ENCODE measurements around the gene PTPA. TPM values are rescaled to one million over a fixed set of nuclear protein-coding genes. Genes with fewer than 3 reads are reported as not detected.
A peak's percentile ranks its signal among the peaks of the same experiment; 100 is the strongest.

PTPA gene
- total and polyA plus RNA-seq, 8 donors = 32.7 to 71.4 (median 43.3) TPM

DNA sequence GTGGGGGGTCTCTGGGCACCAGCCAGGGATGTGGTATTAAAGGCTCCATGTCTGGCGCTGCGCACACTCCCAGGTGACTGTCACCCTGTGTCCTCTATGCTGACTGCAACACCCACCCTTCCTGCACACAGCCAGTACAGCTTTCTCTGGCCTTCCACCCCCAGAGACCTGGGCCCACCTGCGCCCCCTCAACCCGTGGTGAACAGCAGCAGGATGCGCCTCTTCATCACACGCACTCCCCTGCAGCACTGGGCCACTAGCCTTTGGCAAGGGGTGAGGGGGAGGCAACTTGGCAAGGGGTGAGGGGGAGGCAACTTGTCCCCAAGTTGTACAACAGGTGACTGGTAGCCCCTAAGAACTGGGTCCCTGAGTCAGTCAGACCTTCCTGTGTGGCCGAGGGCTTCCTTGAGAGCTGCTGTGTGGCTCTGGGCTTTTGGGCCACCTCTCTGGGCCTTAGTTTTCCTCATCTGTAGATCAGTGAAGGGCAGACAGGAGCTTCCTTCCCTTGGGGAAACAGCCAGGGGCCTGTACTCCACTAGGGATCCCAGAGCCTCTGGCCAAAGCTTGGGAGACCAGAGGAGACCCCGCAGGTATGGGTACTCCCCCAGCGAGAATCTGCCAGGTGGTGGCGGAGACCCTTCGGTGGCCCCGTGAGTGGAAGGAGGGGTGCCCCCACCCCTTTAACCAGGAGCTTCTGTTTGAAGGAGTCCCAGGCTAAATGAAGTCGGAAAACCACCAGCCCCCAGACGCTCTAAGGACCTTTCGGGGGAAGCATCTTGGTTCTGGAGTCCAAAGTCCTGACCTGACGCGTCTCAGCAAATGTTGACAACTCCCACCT is 5.1 kb upstream of the PTPA start:
- ATAC-seq = no peak
- Histone ChIP-seq H3K36me3 (peaks cover 0 to 3% (median 0%) of the 10 kb centered on the region in 3 donors), H3K27ac (peak overlapping the region in 3 of 4 donors; percentile 28 to 44 (median 33)), H3K9me3 (no peaks in the 10 kb centered on the region), H3K4me3 (peak overlapping the region in 1 of 4 donors; percentile 5), H3K4me1 (peaks cover 26 to 47% (median 40%) of the 10 kb centered on the region in 3 donors), H3K27me3 (no peaks in the 10 kb centered on the region)
- intact Hi-C loops (cut with DNase I) = no loop called here
- no peak for FAIRE-seq
- peak in 2 of 6 donors; percentile 50 to 71 for DNase-seq
- TF ChIP-seq, protein P1, sequence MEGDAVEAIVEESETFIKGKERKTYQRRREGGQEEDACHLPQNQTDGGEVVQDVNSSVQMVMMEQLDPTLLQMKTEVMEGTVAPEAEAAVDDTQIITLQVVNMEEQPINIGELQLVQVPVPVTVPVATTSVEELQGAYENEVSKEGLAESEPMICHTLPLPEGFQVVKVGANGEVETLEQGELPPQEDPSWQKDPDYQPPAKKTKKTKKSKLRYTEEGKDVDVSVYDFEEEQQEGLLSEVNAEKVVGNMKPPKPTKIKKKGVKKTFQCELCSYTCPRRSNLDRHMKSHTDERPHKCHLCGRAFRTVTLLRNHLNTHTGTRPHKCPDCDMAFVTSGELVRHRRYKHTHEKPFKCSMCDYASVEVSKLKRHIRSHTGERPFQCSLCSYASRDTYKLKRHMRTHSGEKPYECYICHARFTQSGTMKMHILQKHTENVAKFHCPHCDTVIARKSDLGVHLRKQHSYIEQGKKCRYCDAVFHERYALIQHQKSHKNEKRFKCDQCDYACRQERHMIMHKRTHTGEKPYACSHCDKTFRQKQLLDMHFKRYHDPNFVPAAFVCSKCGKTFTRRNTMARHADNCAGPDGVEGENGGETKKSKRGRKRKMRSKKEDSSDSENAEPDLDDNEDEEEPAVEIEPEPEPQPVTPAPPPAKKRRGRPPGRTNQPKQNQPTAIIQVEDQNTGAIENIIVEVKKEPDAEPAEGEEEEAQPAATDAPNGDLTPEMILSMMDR (IDR thresholded peaks at IDR 0.05) = no peak
- WGBS, 2 donors = 62 to 74% methylated on average over 17 of the region's 17 CpGs

GRCh38 chr9:129107651-129108050 is 3.6 kb upstream of the PTPA start:
- Histone ChIP-seq H3K27ac (peak overlapping the region in 3 of 4 donors; percentile 28 to 97 (median 44)), H3K36me3 (peaks cover 0 to 3% (median 0%) of the 10 kb centered on the region in 3 donors), H3K9me3 (no peaks in the 10 kb centered on the region), H3K4me3 (no peak overlapping the region), H3K4me1 (peaks cover 18 to 34% (median 24%) of the 10 kb centered on the region in 3 donors), H3K27me3 (no peaks in the 10 kb centered on the region)
- ATAC-seq (no peak), DNase-seq (peak in 3 of 6 donors; percentile 40 to 55 (median 52)), FAIRE-seq (no peak)
- intact Hi-C loops (cut with DNase I) = no loop called here
- 64 to 80% methylated on average over 13 of the region's 13 CpGs for WGBS, 2 donors
- TF ChIP-seq, protein P1 (IDR thresholded peaks at IDR 0.05) = no peak

DNA sequence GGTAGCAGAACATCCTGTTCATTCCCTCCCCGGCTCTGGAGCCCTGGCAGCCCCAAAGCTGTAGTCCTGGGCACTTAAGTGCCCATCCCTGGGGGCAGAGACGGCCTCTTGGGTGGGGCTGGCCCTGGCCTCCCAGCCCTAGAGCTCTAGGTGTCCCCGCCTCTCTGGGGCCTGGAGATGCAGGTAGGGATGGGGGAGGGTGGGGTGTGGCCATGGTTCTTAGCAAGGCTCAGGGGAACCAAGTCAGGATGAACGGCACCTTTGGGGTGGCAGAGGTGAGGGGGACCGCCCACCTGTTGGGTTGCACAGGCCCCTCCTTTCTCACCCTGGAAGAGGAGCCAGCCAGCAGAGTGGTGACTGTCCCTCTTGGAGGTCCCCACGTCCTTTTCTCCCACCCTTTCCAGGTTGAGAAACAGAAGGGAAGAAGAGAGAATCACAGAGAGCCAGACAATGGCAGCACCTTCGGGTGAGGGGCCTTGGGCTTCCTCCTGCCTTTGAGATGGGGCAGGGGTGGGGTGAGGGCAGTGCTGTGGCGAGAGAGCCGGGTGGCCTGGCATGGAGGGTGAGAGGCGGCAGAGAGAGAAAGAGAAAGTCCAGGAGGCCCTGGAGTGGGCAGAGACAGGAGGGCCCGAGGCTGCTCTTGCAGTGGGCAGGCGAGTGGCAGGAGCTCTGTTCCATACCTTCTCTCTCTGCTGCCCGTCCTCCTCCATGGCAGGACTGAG is 3.0 kb upstream of the PTPA start:
- intact Hi-C loops (cut with DNase I) = no loop called here
- Histone ChIP-seq H3K4me3 (peak overlapping the region in 2 of 4 donors; percentile 67 to 93), H3K27ac (peak overlapping the region in 3 of 4 donors; percentile 46 to 97 (median 97)), H3K36me3 (peaks cover 0 to 3% (median 0%) of the 10 kb centered on the region in 3 donors), H3K9me3 (no peaks in the 10 kb centered on the region), H3K4me1 (peaks cover 15 to 29% (median 18%) of the 10 kb centered on the region in 3 donors), H3K27me3 (no peaks in the 10 kb centered on the region)
- no peak for ATAC-seq
- peak in 4 of 6 donors; percentile 37 to 69 (median 46) for DNase-seq
- TF ChIP-seq, protein P1 (IDR thresholded peaks at IDR 0.05) = no peak
- WGBS, 2 donors = 49 to 66% methylated on average over 12 to 13 of the region's 13 CpGs
- FAIRE-seq = no peak

GRCh38 chr9:129108805-129109536 is 2.2 kb upstream of the PTPA start:
- H3K9me3 ChIP-seq = no peaks in the 10 kb centered on the region
- FAIRE-seq = no peak
- intact Hi-C loops (cut with DNase I) = no loop called here
- peak in 5 of 6 donors; percentile 71 to 76 (median 74) for DNase-seq
- peak overlapping the region in 3 of 4 donors; percentile 46 to 97 (median 97) for H3K27ac ChIP-seq
- 22% methylated on average over 10 of the region's 10 CpGs for whole genome bisulfite sequencing, 2 donors
- no peaks in the 10 kb centered on the region for H3K27me3 ChIP-seq
- TF ChIP-seq, protein P1 (IDR thresholded peaks at IDR 0.05) = no peak
- H3K36me3 ChIP-seq = peaks cover 0 to 3% (median 0%) of the 10 kb centered on the region in 3 donors
- H3K4me3 ChIP-seq = peak overlapping the region in 3 of 4 donors; percentile 67 to 95 (median 93)
- peak in 1 of 4 donors; percentile 3 for ATAC-seq
- peaks cover 11 to 27% (median 15%) of the 10 kb centered on the region in 3 donors for H3K4me1 ChIP-seq
